NOMO-1 treated with DMSO at 0.1 percent for 48 hours (cell line): ENCODE measurements around the gene GALNT2.

Source experiments
- DNase-seq: peaks from one replicate; lab custom pipeline; 2025; ENCODE audit not compliant: unreplicated experiment; lab: John Stamatoyannopoulos, UW

Gene GALNT2

GRCh38 chr1:230270559-230271281, 203.7 kb downstream of the GALNT2 start:
- DNase-seq: no peak

- DNase-seq: no peak
These were observed 204.4 kb downstream of the GALNT2 start for GRCh38 chr1:230271300-230272035.

GRCh38 chr1:230272557-230272956, 205.5 kb downstream of the GALNT2 start:
- DNase-seq: no peak

- DNase-seq: no peak
These were observed 206.2 kb downstream of the GALNT2 start for GRCh38 chr1:230273141-230273710.

- no peak for DNase-seq
These were observed 207.2 kb downstream of the GALNT2 start for GRCh38 chr1:230274254-230274653.

GRCh38 chr1:230276401-230276800, 209.4 kb downstream of the GALNT2 start:
- no peak for DNase-seq

GRCh38 chr1:230277201-230278025, 210.4 kb downstream of the GALNT2 start:
- DNase-seq: no peak

- DNase-seq: no peak
These were observed 211.3 kb downstream of the GALNT2 start for GRCh38 chr1:230278376-230278775.

GRCh38 chr1:230278871-230279582, 212.0 kb downstream of the GALNT2 start:
- DNase-seq: no peak

GRCh38 chr1:230279583-230279945, 212.5 kb downstream of the GALNT2 start:
- no peak for DNase-seq

GRCh38 chr1:230280054-230280795, 213.2 kb downstream of the GALNT2 start:
- DNase-seq: no peak

GRCh38 chr1:230280906-230281413, 213.9 kb downstream of the GALNT2 start:
- DNase-seq: no peak

GRCh38 chr1:230281556-230281955, 214.5 kb downstream of the GALNT2 start:
- DNase-seq: no peak

- DNase-seq: no peak
These were observed 215.1 kb downstream of the GALNT2 start for GRCh38 chr1:230282157-230282556.

- DNase-seq: no peak
These were observed 216.6 kb downstream of the GALNT2 start for GRCh38 chr1:230283678-230284077.

GRCh38 chr1:230284891-230285290, 217.9 kb downstream of the GALNT2 start:
- DNase-seq: no peak

- no peak for DNase-seq
These were observed 218.3 kb downstream of the GALNT2 start for GRCh38 chr1:230285351-230285750.

- no peak for DNase-seq
These were observed 219.3 kb downstream of the GALNT2 start for GRCh38 chr1:230286166-230286889.

- no peak for DNase-seq
These were observed 219.8 kb downstream of the GALNT2 start for GRCh38 chr1:230286890-230287269.
